ENCODE measurements around the gene SYPL1.

DNA sequence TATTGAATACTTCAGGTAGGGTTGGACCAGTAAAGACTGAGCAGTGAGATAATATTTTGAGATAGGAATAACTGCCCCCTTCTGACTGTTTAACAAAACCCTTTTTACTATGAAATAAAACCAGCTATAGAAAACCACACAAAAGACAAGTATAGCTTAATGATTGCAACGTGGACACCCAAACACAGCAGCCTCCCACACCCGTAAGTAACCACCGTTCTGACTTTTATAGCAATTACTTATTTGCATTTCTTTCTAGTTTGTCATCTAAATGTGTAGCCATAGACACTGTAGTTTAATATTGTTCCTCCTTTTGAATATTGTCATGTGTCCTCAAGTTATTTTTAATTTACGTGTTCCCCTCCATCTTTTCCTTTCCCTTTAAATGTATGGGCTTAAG lies 42.9 kb upstream of the SYPL1 start:
- TF ChIP-seq, protein P1, sequence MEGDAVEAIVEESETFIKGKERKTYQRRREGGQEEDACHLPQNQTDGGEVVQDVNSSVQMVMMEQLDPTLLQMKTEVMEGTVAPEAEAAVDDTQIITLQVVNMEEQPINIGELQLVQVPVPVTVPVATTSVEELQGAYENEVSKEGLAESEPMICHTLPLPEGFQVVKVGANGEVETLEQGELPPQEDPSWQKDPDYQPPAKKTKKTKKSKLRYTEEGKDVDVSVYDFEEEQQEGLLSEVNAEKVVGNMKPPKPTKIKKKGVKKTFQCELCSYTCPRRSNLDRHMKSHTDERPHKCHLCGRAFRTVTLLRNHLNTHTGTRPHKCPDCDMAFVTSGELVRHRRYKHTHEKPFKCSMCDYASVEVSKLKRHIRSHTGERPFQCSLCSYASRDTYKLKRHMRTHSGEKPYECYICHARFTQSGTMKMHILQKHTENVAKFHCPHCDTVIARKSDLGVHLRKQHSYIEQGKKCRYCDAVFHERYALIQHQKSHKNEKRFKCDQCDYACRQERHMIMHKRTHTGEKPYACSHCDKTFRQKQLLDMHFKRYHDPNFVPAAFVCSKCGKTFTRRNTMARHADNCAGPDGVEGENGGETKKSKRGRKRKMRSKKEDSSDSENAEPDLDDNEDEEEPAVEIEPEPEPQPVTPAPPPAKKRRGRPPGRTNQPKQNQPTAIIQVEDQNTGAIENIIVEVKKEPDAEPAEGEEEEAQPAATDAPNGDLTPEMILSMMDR (conservative IDR thresholded peaks at IDR 0.05; ENCODE audit: low read depth, low read length) = no peak
- no peak for TF ChIP-seq EZH2 (IDR thresholded peaks at IDR 0.05; ENCODE audit: borderline replicate concordance, low read depth, low read length, poor library complexity, severe bottlenecking)
